ENCODE results near the gene HOXA11.

HOXA11 gene

GRCh38 chr7:27185013-27185853, at the start of gene HOXA11:
Gene HOXA11 (minus strand): TSS chr7:27185232. CDS start chr7:27185144, 88 bp downstream.
- DNase-seq = no peak

- no peak for DNase-seq
Observed at GRCh38 chr7:27229448-27229847, 44.4 kb upstream of the HOXA11 start.

- DNase-seq = no peak
Observed at GRCh38 chr7:27224983-27225934, 40.2 kb upstream of the HOXA11 start.

- no peak for DNase-seq
Observed at GRCh38 chr7:27223941-27224575, 39.0 kb upstream of the HOXA11 start.

- DNase-seq = no peak
Observed at GRCh38 chr7:27221201-27221797, 36.3 kb upstream of the HOXA11 start.

- DNase-seq = no peak
Observed at GRCh38 chr7:27220440-27220955, 35.5 kb upstream of the HOXA11 start.

- no peak for DNase-seq
Observed at GRCh38 chr7:27219821-27220220, 34.8 kb upstream of the HOXA11 start.

- DNase-seq = no peak
Observed at GRCh38 chr7:27217951-27218350, 32.9 kb upstream of the HOXA11 start.

- no peak for DNase-seq
Observed at GRCh38 chr7:27215356-27215755, 30.3 kb upstream of the HOXA11 start.

GRCh38 chr7:27214239-27214950, 29.4 kb upstream of the HOXA11 start:
- no peak for DNase-seq

GRCh38 chr7:27213433-27214238, 28.6 kb upstream of the HOXA11 start:
- DNase-seq = no peak

- no peak for DNase-seq
Observed at GRCh38 chr7:27212497-27213432, 27.7 kb upstream of the HOXA11 start.

- DNase-seq = no peak
Observed at GRCh38 chr7:27211764-27212204, 26.8 kb upstream of the HOXA11 start.

- DNase-seq = no peak
Observed at GRCh38 chr7:27211084-27211446, 26.0 kb upstream of the HOXA11 start.

GRCh38 chr7:27210441-27211083, 25.5 kb upstream of the HOXA11 start:
- DNase-seq = no peak

GRCh38 chr7:27209933-27210440, 25.0 kb upstream of the HOXA11 start:
- no peak for DNase-seq

GRCh38 chr7:27208998-27209397, 24.0 kb upstream of the HOXA11 start:
- no peak for DNase-seq

GRCh38 chr7:27207348-27207985, 22.4 kb upstream of the HOXA11 start:
- DNase-seq = no peak

All from NCI-H187 treated with DMSO at 0.1 percent for 48 hours (cell line).